ENCODE measurements around the gene ZNF318. TPM values are rescaled to one million over a fixed set of nuclear protein-coding genes. Genes with fewer than 3 reads are reported as not detected.

The ZNF318 gene
- total RNA-seq, 1 donor from 2014 or later = 9.8 TPM

DNA sequence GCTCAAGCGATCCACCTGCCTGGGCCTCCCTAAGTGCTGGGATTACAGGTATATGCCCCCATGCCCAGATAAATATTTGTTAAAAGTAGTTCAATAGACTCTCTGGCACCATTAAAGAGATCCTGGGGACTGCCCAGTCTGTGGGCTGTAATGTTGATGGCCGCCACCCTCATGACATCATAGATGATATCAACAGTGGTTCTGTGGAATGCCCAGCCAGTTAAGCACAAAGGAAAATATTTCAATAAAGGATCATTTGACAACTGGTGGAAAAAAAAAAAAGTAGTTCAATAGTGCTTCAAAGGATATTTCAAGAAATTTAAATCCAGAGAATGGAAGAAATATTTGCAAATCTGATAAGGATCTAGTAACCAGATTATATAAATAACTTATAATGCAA, 59.3 kb downstream of the ZNF318 start:
- H3K36me3 Mint-ChIP-seq (ENCODE audit: low read depth, unreplicated experiment) = no peaks in the 10 kb centered on the region
- no peak overlapping the region for H3K27ac ChIP-seq (ENCODE audit: low read depth, low read length)
- TF ChIP-seq EZH2 (IDR thresholded peaks at IDR 0.05; ENCODE audit: insufficient read depth, low read length) = no peak
- TF ChIP-seq, protein P1, sequence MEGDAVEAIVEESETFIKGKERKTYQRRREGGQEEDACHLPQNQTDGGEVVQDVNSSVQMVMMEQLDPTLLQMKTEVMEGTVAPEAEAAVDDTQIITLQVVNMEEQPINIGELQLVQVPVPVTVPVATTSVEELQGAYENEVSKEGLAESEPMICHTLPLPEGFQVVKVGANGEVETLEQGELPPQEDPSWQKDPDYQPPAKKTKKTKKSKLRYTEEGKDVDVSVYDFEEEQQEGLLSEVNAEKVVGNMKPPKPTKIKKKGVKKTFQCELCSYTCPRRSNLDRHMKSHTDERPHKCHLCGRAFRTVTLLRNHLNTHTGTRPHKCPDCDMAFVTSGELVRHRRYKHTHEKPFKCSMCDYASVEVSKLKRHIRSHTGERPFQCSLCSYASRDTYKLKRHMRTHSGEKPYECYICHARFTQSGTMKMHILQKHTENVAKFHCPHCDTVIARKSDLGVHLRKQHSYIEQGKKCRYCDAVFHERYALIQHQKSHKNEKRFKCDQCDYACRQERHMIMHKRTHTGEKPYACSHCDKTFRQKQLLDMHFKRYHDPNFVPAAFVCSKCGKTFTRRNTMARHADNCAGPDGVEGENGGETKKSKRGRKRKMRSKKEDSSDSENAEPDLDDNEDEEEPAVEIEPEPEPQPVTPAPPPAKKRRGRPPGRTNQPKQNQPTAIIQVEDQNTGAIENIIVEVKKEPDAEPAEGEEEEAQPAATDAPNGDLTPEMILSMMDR (IDR thresholded peaks at IDR 0.05; ENCODE audit: insufficient read depth, low read depth, low read length) = no peak
- no peak overlapping the region for H3K4me3 ChIP-seq (ENCODE audit: insufficient read depth, low read depth, low read length)
- no peaks in the 10 kb centered on the region for H3K9me3 Mint-ChIP-seq (ENCODE audit: unreplicated experiment)
- no peaks in the 10 kb centered on the region for H3K36me3 ChIP-seq (ENCODE audit: insufficient read depth, low read length)
- H3K4me3 Mint-ChIP-seq (ENCODE audit: unreplicated experiment) = no peak overlapping the region
- peaks cover 12% of the 10 kb centered on the region for H3K27me3 ChIP-seq (ENCODE audit: insufficient read depth, low read length)
- no peaks in the 10 kb centered on the region for H3K79me2 ChIP-seq (ENCODE audit: insufficient read depth, low read length)
- no peaks in the 10 kb centered on the region for H4K20me1 ChIP-seq (ENCODE audit: insufficient read depth, low read length)
- DNase-seq (ENCODE audit: low read depth) (peak; percentile 2), FAIRE-seq (no peak)
- H3K9me3 ChIP-seq (ENCODE audit: insufficient read depth, low read depth, low read length) = no peaks in the 10 kb centered on the region
- peak overlapping the region; percentile 51 for H3K27ac Mint-ChIP-seq (ENCODE audit: unreplicated experiment)
- H3K9ac ChIP-seq (ENCODE audit: low read length) = no peak overlapping the region
- peaks cover 44% of the 10 kb centered on the region for H3K27me3 Mint-ChIP-seq (ENCODE audit: low read depth, unreplicated experiment)
- H3K4me1 Mint-ChIP-seq (ENCODE audit: low read depth, unreplicated experiment) = peaks cover 3% of the 10 kb centered on the region
- H3K4me2 ChIP-seq (ENCODE audit: low read length) = no peak overlapping the region
- H3K4me1 ChIP-seq (ENCODE audit: insufficient read depth, low read length) = no peaks in the 10 kb centered on the region
- no peak overlapping the region for H2AFZ ChIP-seq (ENCODE audit: low read depth, low read length)

DNA sequence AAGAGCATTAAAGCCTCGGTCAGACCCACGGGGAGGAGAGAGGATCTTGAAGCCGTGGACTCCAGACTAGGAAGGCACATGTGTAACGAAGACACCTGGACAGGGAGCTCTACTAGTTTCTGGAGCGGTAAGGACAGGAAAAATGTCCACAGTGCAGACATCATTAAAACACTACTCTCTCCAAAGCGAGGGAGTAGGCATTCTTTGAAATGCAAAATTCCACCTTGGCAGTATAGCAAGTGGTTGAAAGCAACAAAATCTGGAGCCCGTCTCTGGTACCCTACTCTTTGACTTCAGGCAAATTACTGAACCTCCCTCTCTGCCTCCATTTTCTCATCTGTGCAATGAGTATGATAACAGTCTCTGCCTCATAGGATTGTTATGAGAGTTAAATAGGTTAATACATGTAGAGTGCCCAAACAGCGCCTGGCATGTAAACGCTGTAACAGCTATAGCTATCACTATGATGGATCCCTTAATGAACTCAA, 60.4 kb downstream of the ZNF318 start:
- H3K4me3 Mint-ChIP-seq (ENCODE audit: unreplicated experiment) = no peak overlapping the region
- Histone ChIP-seq H3K4me3 (ENCODE audit: insufficient read depth, low read depth, low read length) (no peak overlapping the region), H3K9me3 (ENCODE audit: insufficient read depth, low read depth, low read length) (no peaks in the 10 kb centered on the region), H3K27me3 (ENCODE audit: insufficient read depth, low read length) (peaks cover 10% of the 10 kb centered on the region), H4K20me1 (ENCODE audit: insufficient read depth, low read length) (no peaks in the 10 kb centered on the region), H2AFZ (ENCODE audit: low read depth, low read length) (peak overlapping the region; percentile 3), H3K27ac (ENCODE audit: low read depth, low read length) (no peak overlapping the region), H3K4me2 (ENCODE audit: low read length) (peak overlapping the region; percentile 69), H3K79me2 (ENCODE audit: insufficient read depth, low read length) (no peaks in the 10 kb centered on the region), H3K9ac (ENCODE audit: low read length) (no peak overlapping the region), H3K36me3 (ENCODE audit: insufficient read depth, low read length) (no peaks in the 10 kb centered on the region), H3K4me1 (ENCODE audit: insufficient read depth, low read length) (no peaks in the 10 kb centered on the region)
- H3K9me3 Mint-ChIP-seq (ENCODE audit: unreplicated experiment) = no peaks in the 10 kb centered on the region
- no peak for FAIRE-seq
- no peak overlapping the region for H3K27ac Mint-ChIP-seq (ENCODE audit: unreplicated experiment)
- H3K4me1 Mint-ChIP-seq (ENCODE audit: low read depth, unreplicated experiment) = peaks cover 3% of the 10 kb centered on the region
- no peak for DNase-seq (ENCODE audit: low read depth)
- H3K36me3 Mint-ChIP-seq (ENCODE audit: low read depth, unreplicated experiment) = no peaks in the 10 kb centered on the region
- TF ChIP-seq, protein P1 (IDR thresholded peaks at IDR 0.05; ENCODE audit: insufficient read depth, low read depth, low read length) = no peak
- no peak for TF ChIP-seq EZH2 (IDR thresholded peaks at IDR 0.05; ENCODE audit: insufficient read depth, low read length)
- H3K27me3 Mint-ChIP-seq (ENCODE audit: low read depth, unreplicated experiment) = peaks cover 40% of the 10 kb centered on the region

DNA sequence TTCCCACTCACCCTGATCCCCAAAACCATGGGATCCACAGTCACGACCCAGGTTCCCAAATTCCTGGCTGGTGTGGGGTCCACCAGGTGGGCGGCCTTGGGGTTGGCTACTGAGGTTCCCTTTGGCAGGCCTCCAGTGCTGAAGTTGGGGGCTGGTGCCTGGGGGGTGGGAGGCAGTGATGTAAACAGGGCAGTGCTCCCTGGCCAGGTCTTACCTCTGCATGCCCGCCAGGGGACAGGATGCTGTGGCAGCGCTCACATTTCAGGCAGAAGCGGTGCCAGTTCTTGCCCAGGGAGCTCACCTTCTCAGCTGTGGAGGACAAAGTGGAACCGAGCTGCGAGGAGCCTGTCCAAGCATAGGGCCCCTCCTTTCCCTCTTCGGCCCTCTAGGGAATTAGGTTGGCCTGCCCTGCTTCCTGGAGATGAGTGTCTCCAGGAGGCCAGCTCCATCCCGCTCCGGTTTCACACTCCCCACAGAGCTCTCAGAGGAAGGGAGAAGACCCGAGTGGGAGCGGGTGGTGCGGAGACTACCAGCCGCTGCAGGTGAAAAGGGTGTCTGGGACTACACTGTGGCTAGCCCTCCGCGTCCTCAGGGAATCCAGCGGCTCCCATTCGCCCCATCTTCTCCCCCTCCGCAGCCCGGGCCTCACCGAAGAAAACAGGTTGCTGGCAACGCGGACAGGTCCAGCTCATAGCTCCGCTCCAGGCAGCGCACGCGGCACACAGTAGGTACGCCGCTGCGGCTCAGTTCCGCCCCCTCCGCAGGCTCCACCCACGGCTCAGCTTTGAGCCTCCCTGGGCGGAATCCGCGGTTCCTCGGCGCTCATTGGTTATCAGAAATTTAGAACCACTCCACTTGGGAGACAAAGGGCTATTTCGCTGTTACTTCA, 61.1 kb downstream of the ZNF318 start, which contains the start of gene CRIP3:
TSS of gene CRIP3 (minus strand) at position 726 of the 889 bp plus-strand sequence. CDS start at position 692, 34 bp downstream.
- no peak within 1 kb of the TSS for H3K4me3 ChIP-seq (ENCODE audit: insufficient read depth, low read depth, low read length)
- H3K36me3 ChIP-seq (ENCODE audit: insufficient read depth, low read length) = no peaks in the 10 kb centered on the region
- no peak within 1 kb of the TSS for H3K27ac ChIP-seq (ENCODE audit: low read depth, low read length)
- Mint-ChIP-seq H3K4me1 (ENCODE audit: low read depth, unreplicated experiment) (peaks cover 3% of the 10 kb centered on the region), H3K27ac (ENCODE audit: unreplicated experiment) (no peak within 1 kb of the TSS), H3K4me3 (ENCODE audit: unreplicated experiment) (no peak within 1 kb of the TSS), H3K27me3 (ENCODE audit: low read depth, unreplicated experiment) (peaks cover 43% of the 10 kb centered on the region), H3K9me3 (ENCODE audit: unreplicated experiment) (no peaks in the 10 kb centered on the region), H3K36me3 (ENCODE audit: low read depth, unreplicated experiment) (no peaks in the 10 kb centered on the region)
- H2AFZ ChIP-seq (ENCODE audit: low read depth, low read length) = peak within 1 kb of the TSS; percentile 3
- TF ChIP-seq EZH2 (IDR thresholded peaks at IDR 0.05; ENCODE audit: insufficient read depth, low read length) = no peak
- TF ChIP-seq, protein P1 (IDR thresholded peaks at IDR 0.05; ENCODE audit: insufficient read depth, low read depth, low read length) = no peak
- DNase-seq (ENCODE audit: low read depth) = no peak
- no peak for FAIRE-seq
- H3K27me3 ChIP-seq (ENCODE audit: insufficient read depth, low read length) = peaks cover 7% of the 10 kb centered on the region
- H3K4me1 ChIP-seq (ENCODE audit: insufficient read depth, low read length) = no peaks in the 10 kb centered on the region
- H3K9ac ChIP-seq (ENCODE audit: low read length) = no peak within 1 kb of the TSS
- no peaks in the 10 kb centered on the region for H3K79me2 ChIP-seq (ENCODE audit: insufficient read depth, low read length)
- no peaks in the 10 kb centered on the region for H4K20me1 ChIP-seq (ENCODE audit: insufficient read depth, low read length)
- H3K9me3 ChIP-seq (ENCODE audit: insufficient read depth, low read depth, low read length) = no peaks in the 10 kb centered on the region
- H3K4me2 ChIP-seq (ENCODE audit: low read length) = peak within 1 kb of the TSS; percentile 69

Measured in astrocyte (in vitro differentiated cells and primary cell).